ENCODE data around the gene FAM229B. TPM values are rescaled to one million over a fixed set of nuclear protein-coding genes. Genes with fewer than 3 reads are reported as not detected.

FAM229B gene
- total RNA-seq, 1 experiment from 2014 or later: 12.3 TPM

DNA sequence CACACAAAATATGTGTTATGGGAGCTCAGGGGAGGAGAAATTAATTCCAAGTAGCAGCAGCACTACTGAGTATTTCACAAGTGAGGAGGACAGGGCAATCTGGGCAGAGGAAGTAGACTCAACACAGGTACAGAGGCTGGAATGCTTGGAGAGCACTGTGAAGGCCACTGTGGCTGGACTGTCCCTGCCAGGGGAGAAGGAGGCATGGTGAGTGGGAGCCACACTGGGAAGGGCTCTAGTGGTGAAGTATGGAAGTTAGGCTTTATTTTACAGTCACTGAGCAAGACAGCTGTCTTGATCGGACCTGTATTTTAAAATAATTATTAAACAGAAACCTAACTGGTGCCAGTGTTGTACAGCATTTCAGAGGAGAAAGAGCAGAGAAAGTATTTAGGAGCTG is 28.8 kb downstream of the FAM229B start:
- Histone ChIP-seq H3K27ac (no peak overlapping the region), H3K4me2 (no peak overlapping the region), H3K9me3 (ENCODE audit: insufficient read depth, low read depth) (no peaks in the 10 kb centered on the region), H3K4me1 (replicated peaks; ENCODE audit: insufficient read depth) (peaks cover 9% of the 10 kb centered on the region), H3K27me3 (ENCODE audit: insufficient read depth, low read depth) (no peaks in the 10 kb centered on the region), H3K36me3 (ENCODE audit: low read depth) (peaks cover 90% of the 10 kb centered on the region), H3K9me2 (ENCODE audit: insufficient read depth) (no peaks in the 10 kb centered on the region), H4K20me1 (ENCODE audit: insufficient read depth) (0 out of 2 replicates have a peak, but pooled peaks cover 3% of the 10 kb centered on the region), H3K79me2 (ENCODE audit: low read depth) (no peaks in the 10 kb centered on the region), H2AFZ (no peak overlapping the region), H3K4me3 (no peak overlapping the region), H3F3A (ENCODE audit: insufficient read depth, low read depth) (peaks cover 46% of the 10 kb centered on the region)
- BruUV-seq (replicated peaks): no TSS peak
- intact Hi-C loops (cut with micrococcal nuclease; ENCODE audit: unreplicated experiment): no loop called here
- ChIA-PET POLR2A (ENCODE audit: unreplicated experiment) (no interaction called here), CTCF (no interaction called here)
- TF ChIP-seq, protein P1, sequence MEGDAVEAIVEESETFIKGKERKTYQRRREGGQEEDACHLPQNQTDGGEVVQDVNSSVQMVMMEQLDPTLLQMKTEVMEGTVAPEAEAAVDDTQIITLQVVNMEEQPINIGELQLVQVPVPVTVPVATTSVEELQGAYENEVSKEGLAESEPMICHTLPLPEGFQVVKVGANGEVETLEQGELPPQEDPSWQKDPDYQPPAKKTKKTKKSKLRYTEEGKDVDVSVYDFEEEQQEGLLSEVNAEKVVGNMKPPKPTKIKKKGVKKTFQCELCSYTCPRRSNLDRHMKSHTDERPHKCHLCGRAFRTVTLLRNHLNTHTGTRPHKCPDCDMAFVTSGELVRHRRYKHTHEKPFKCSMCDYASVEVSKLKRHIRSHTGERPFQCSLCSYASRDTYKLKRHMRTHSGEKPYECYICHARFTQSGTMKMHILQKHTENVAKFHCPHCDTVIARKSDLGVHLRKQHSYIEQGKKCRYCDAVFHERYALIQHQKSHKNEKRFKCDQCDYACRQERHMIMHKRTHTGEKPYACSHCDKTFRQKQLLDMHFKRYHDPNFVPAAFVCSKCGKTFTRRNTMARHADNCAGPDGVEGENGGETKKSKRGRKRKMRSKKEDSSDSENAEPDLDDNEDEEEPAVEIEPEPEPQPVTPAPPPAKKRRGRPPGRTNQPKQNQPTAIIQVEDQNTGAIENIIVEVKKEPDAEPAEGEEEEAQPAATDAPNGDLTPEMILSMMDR (conservative IDR thresholded peaks at IDR 0.05): no peak
- no peak for TF ChIP-seq EZH2 (IDR thresholded peaks at IDR 0.05; ENCODE audit: low read depth)
- no peak for DNase-seq

DNA sequence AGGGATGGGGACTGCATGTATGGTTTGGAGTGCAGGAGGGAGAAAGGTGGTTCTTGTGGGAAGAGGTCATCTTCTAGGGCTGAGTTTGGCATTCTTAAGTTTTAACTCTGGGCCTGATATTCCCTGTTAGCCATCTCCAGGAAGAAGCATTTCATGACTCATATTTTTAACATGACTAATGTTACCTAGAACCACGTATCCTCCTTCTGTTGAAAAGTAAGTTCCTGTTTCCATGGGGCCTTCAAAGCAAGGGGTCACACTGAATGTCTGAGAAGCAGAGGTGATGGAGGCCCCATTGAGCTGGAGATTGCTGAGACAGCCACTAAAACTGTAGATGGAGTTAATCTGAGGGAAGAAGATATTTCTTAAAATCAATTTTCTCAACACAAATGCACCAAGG is 30.2 kb downstream of the FAM229B start:
- H3K27ac ChIP-seq: peak overlapping the region; percentile 23
- BruUV-seq (replicated peaks): no TSS peak
- no peaks in the 10 kb centered on the region for H3K79me2 ChIP-seq (ENCODE audit: low read depth)
- H3K36me3 ChIP-seq (ENCODE audit: low read depth): peaks cover 90% of the 10 kb centered on the region
- peaks cover 50% of the 10 kb centered on the region for H3F3A ChIP-seq (ENCODE audit: insufficient read depth, low read depth)
- no peak for TF ChIP-seq EZH2 (IDR thresholded peaks at IDR 0.05; ENCODE audit: low read depth)
- TF ChIP-seq, protein P1 (conservative IDR thresholded peaks at IDR 0.05): no peak
- ChIA-PET CTCF (interaction anchor here (0.6 kb wide), 1 partner anchor 149 kb away, joined by 7 read pairs; no protein-coding TSS in a partner anchor), POLR2A (ENCODE audit: unreplicated experiment) (no interaction called here)
- intact Hi-C loops (cut with micrococcal nuclease; ENCODE audit: unreplicated experiment): no loop called here
- no peaks in the 10 kb centered on the region for H3K9me3 ChIP-seq (ENCODE audit: insufficient read depth, low read depth)
- 0 out of 2 replicates have a peak, but pooled peaks cover 3% of the 10 kb centered on the region for H4K20me1 ChIP-seq (ENCODE audit: insufficient read depth)
- no peak overlapping the region for H3K4me2 ChIP-seq
- no peak overlapping the region for H3K4me3 ChIP-seq
- no peak overlapping the region for H2AFZ ChIP-seq
- DNase-seq: peak; percentile 8 to 74
- peaks cover 9% of the 10 kb centered on the region for H3K4me1 ChIP-seq (replicated peaks; ENCODE audit: insufficient read depth)
- no peaks in the 10 kb centered on the region for H3K9me2 ChIP-seq (ENCODE audit: insufficient read depth)
- no peaks in the 10 kb centered on the region for H3K27me3 ChIP-seq (ENCODE audit: insufficient read depth, low read depth)

DNA sequence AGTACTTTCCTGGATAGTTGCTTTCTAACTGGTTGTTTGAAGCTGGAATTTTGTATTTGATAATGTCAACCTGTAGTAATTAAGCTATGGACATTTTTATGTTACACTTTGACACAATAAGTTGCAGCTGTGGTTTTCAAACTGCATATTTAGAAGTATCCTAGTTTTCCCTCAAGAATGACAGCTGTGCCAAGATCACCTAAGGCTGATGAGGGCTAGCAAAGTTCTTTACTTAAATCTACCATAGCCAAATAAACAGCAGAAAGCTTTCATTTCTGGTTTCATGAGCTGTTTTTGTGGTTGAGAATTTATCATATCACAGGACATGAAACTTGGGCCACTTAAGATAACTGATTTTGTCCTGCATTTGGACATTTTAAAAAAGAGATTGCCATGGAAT is 30.6 kb downstream of the FAM229B start:
- Histone ChIP-seq H3K4me2 (no peak overlapping the region), H4K20me1 (ENCODE audit: insufficient read depth) (0 out of 2 replicates have a peak, but pooled peaks cover 7% of the 10 kb centered on the region), H3K9me2 (ENCODE audit: insufficient read depth) (no peaks in the 10 kb centered on the region), H2AFZ (no peak overlapping the region), H3K4me1 (replicated peaks; ENCODE audit: insufficient read depth) (peaks cover 9% of the 10 kb centered on the region), H3K27me3 (ENCODE audit: insufficient read depth, low read depth) (no peaks in the 10 kb centered on the region), H3K27ac (peak overlapping the region; percentile 23), H3K9me3 (ENCODE audit: insufficient read depth, low read depth) (no peaks in the 10 kb centered on the region), H3F3A (ENCODE audit: insufficient read depth, low read depth) (peaks cover 54% of the 10 kb centered on the region), H3K36me3 (ENCODE audit: low read depth) (peaks cover 91% of the 10 kb centered on the region), H3K4me3 (no peak overlapping the region), H3K79me2 (ENCODE audit: low read depth) (no peaks in the 10 kb centered on the region)
- CTCF ChIA-PET: interaction anchor here (0.6 kb wide), 1 partner anchor 148 kb away, joined by 7 read pairs; no protein-coding TSS in a partner anchor
- no TSS peak for BruUV-seq (replicated peaks)
- intact Hi-C loops (cut with micrococcal nuclease; ENCODE audit: unreplicated experiment): no loop called here
- TF ChIP-seq, protein P1 (conservative IDR thresholded peaks at IDR 0.05): no peak
- TF ChIP-seq EZH2 (IDR thresholded peaks at IDR 0.05; ENCODE audit: low read depth): no peak
- no peak for DNase-seq
- POLR2A ChIA-PET (ENCODE audit: unreplicated experiment): no interaction called here
